Measurements from ENCODE around the gene MED1.
"Not testable (repeated sequence)": the region's sequence is repeated elsewhere in the genome, so short reads cannot be mapped to it uniquely, and the experiment has no call there.

MED1 gene

DNA sequence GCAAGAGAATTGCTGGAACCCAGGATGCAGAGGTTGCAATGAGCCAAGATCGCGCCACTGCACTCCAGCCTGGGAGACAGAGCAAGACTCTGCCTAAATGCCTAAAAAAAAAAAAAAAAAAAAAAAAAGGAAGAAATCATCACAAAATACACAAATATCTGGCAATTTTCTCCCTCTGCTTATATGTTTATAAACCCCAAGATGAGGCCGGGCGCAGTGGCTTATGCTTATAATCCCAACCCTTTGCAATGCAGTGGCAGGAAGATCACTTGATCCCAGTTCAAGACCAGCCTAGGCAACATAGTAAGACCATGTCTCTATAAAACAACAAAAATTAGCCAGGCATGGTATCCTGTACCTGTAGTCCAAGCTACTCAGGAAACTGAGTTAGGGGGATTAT is 21.5 kb downstream of the MED1 start:
- DNase-seq = no peak

DNA sequence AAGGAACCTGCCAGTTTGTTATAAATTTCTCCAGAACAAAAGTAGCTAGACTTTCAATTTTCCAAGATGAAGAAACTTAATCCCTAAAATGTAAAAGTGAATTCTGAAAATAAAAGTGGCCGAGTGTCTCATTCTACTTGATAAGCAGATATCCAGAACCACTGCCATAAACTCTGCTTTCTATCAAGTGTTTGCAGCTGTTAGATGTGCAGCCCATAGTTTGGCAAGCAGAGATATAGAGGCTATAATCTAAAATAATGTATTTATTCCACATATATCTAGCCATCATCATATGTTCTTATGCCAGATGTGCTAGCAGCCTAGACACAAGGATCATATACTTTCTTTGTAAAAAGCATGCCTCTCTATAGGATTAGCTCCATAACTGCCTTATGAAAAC is 34.9 kb downstream of the MED1 start:
- no peak for DNase-seq

DNA sequence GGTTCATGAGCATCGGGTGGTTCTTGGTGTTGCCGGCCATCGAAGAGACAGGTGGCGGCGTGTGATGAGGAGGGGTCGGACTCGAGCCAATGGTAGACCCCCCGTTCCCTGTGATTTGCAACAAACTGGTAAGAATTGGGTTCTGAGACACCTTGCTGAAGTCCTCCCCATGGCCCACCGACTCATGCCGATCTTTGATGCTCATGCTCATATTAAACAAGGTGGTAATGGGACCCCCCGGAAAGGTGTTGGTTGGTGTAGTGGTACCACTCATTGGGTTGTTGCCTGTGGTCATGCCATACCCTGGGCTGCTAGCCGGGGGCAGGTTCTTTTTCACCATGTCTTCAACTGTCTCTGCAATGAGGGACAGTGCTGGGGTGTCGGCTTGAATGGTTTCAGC is 40.8 kb downstream of the MED1 start:
- no peak for DNase-seq

DNA sequence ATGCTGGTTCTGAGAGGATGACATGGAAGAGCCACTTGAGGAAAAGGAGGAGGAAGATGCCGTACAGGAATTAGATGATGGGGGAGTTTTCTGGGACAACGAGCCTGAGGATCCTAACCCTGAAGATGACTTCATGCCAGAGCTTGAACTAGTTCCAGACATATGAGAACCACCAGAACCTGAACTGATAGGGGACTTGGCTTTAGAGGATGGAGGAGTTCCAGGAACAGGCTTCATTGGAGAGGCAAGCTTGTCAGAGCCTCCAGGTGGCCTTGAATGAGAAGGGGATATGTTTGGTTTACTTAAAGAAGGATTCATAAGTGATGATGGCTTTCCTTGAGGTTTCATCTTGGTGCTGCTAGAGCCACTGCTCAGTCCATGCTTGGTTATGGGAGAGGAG is 42.7 kb downstream of the MED1 start:
- DNase-seq = no peak

DNA sequence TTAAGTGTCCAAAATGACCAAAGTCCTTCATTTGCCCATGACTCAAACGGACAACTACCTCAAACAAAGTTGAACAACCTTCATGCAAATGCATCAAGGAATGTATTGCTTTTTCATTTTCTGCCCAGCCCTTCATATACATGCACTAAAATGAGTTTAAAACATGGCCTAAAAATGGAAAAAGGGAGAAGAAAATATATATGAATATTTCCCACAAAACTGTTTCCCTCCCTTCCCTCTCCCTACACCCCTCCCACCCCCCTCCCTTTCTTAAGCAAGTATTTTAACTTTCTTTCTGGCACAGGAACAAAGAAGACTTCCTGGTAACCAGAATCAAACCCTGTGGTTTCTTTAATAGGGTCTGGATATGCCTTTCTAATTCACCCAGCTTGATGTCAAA is 44.1 kb downstream of the MED1 start:
- no peak for DNase-seq

DNA sequence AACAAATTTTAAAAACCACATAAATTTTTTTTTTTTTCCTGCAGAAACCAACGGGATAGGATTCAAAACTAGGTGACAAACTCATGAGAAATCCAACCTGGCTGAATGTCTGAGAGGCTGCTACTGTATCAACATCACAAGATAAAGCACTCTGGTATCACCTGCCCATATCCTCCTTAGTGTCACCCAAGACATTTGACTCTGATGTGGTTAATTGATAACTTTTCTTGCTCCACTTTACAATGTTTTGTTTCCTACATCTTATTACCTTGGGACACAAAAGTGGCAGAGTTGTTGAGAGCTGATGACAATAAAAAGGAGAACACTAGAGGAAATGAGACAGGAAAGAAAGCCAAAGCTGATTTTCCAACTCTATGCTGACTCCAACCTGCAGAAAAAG is 45.6 kb downstream of the MED1 start:
- no peak for DNase-seq

DNA sequence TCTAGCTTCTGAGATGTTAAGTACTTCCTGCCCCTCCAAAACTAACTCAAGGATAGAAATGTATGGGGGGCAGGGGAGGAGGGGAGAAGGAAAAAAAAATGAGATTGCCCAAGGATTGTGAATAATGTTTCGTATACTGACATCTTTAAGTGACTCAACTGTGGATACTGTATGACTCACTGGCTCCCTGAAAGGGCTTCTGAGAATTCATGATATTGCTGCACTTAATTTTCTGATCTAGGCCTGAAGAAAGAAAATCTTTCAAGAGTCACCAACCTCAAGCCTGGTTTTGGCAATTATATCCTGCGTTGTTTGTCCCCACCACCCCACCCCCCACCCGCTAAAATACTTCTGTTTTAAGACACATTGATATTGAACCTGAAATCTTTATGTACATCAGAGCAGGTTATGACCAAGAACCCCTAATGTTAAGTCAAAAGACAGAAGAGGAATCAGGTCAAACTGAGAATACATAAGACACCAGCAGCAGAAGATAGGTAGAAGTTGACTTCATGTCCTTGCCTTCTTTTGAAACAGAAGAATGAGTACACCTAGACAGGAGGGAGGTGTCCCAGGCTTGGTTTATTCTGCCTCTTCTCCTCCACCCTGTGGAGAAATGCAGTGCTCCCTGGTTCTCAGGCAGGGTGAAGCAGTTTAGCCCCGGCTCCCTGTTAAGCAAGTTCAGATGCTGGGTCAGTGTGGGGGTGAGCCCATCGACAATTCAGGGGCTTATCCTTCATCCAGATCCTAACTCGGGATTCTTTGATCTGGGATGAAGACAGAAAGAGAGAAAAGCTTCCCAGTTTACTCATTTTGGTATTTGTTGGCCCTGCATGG is 46.3 kb downstream of the MED1 start:
- DNase-seq = peak; percentile 48 to 56

DNA sequence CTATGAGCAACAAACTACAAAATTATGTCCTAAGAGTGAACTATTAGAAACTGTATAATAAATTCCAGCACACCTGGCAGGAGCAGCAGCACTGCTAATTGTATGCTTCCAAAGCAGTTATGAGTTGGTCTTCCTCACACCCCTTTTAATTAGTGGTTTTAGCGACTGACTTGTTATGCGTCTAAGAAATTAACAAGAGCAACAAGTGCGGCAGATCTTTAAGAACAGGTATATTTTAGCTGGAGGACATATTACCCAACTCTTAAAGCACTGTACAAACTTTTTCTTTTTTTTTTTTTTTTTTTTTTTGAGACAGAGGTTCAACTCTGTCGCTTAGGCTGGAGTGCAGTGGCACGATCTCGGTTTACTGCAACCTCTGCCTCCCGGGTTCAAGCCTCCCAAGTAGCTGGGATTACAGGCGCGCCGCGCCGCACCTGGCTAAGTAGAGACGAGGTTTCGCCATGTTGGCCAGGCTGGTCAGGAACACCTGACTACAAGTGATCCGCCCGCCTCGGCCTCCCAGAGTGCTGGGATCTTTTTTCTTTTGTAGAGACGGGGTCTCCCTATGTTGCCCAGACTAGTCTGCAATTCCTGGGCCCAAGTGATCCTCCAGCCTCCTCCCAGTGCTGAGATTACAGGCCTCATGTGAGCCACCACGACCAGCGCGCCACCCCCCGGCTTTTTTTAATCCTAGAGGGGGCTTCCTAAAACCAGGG is 48.0 kb downstream of the MED1 start:
- no peak for DNase-seq

DNA sequence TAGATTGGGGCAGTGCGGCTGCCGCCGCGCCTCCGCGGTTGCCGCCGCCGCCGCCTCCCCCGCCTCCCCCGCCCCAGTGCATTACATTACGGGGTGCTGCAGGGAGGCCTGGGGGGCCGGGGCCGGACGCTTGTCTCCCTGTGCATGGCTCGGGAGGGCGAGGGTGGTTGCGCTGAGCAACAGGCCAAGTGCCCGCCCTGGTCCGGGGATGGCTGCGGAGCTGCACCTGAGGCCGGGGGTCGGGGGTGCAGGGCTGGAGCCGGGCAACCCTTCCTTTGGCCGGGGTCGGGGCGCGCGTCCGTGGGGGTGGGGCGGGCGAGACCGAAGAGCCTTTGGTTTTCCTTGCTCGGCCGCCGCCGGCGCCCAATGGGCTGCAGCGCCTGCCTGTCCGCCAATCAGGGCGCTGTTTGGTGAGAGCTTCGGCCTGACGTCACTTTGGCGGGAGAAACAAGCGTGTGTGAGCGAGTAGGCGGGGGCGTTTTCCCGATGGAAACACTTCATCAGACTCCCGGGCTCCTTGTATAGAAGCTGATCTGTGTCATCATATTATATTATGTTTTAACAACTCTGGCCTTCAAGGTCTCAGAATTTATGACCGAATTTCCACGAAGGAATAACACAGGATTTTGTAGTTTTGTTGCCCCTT is 48.7 kb downstream of the MED1 start:
- peak; percentile 93 for DNase-seq

DNA sequence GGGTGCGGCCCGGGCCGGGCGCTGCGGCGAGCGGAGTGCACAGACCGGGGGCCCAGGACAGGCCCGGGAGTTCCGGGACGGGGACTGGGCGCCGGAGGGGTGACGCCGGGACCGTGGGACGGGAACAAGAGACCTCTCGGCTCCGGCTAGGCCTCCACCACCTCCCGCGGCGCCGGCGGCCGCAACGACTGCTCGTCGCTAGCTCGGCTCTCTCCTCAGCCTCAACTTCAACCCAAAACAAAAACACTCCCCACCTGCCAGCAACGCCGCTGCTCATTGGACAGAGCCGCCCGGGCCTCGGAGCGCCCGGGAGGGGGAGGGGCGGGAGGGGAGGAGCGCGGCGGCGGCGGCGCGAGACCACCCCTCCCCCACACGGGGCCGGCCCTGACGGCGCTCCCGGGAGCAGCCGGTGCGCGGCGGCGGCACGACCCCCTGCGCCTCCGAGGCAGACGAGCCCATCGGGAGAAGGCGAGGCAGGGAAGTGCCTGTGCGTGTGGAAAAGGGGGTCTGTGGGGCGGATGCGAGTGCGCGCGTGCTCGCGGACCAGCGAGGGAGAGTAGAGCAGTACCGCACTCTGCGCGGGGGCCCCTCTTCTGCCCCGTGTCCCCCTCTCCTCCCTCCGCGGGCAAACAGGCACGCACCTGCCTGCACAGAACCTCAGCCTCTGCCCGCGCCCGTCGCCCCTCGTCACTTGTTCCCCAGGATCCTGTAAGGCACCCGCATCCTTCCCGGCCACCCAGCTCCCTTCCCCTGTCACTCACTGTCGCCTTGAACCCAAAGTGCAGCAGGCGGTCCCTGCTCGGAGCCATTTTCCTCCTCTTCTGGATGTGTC is 49.4 kb downstream of the MED1 start, which contains the start of gene FBXL20:
Gene FBXL20, minus strand, starts transcription at position 215 of the 832 bp plus-strand sequence. CDS start 224 bp downstream, outside the sequence.
- DNase-seq = peak; percentile 78

DNA sequence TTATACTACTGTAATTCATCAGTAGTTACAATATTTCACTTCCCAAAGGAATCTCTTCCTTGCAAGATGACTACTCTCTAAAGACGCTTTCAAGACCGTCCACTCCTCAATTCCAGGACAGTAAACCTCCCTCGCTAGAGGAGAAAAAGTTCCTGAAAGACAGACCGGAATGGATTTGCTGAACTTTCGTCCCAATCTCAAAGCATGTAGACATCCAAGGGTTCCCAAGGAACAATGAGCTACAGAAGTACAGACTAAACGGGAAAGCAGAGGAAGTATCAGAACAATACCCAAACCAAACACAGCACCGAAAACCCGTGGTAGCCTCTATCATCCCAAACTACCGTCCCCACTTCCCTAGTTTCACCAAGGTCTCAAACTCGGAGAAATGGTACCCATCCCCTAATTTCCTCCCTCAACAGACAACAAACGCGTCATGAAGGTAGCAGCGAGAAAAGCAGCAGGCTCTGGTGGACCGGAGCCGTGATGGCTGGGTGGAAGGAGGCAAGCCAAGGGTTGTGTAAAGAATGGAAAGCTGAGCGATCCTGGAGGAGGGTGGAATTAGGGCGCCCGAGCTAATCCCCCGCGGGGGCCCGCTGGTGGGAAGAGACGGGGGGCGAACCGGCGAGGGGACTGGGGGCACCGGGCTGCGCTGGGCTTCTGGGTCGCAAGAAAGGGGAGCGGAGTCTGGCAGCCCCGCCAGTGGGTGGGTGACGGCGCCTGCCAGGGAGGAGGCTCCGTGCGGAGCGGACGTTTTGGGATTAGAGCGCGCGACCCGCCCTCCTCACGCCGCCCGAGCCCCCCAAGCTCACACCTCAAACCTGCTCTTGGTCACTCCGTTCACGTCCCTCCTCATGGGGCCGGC is 50.3 kb downstream of the MED1 start:
- DNase-seq = peak in 1 of 2 experiments; percentile 11

DNA sequence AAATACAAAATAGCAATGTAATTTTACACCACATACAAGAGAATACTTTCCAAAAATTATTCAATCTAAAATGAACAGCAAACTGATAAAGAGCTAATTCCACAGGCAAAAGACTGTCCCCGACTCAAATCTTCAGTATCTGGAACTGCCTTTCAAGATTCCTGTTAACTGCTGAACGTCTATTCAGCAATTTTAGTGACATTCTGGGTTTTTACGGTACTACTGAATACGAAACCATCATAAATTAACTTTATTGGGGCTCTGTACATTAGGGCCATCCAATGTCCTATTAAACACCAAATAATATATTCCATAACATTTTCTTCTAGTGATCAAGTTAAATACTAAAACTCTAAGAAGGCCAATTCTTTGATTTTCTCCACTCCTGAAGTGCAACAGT is 51.3 kb downstream of the MED1 start:
- DNase-seq = no peak

DNA sequence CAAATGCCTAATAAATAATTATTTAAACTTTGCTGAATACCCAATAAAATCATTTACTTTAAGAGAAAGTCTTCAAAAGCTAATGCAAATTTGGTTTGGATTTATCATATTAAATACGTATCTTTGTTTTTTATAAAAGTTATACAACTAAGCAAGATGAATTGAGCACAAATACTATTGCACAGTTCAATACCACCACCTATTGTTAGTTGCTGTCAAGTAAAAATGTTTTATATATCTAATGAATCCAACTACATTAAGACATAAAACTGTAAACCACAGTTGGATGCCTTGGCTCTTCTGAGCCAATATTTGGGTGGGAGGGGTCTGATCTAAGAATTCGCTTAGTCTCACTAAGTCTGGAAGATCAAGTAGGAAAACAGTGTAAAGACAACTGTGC is 57.3 kb downstream of the MED1 start:
- DNase-seq = peak; percentile 33 to 43

DNA sequence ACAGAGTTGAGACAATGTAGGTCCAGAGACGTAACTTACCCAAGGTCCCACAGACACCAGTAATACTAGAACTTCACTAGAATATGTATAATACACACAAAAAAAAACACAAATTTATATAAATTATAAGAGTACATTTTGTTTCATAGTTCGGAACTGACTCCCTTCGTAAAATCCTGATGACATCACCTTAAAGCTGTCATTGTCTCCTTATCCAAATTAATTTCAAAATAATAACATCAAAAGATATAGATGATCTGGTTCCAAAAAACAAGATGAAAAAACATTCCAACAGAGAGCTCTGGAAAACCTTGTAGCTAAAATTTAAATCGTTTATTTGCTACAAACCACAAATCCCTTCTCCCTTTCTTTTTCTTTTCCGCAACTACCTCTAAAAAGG is 59.6 kb downstream of the MED1 start:
- DNase-seq = no peak

DNA sequence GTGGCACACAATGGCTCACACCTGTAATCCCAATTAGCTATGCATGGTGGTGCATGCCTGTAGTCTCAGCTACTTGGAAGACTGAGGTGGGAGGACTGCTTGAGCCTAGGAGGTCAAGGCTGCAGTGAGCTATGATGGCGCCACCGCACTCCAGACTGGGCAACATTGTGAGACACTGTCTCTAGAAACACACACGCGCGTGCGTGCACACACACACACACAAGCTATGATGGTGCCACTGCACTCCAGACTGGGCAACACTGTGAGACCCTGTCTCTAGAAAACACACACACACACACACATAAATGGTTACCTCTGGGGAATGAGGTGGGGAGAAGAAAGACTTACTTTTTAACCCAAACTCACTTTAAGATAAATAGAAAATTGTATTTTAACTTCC is 66.0 kb downstream of the MED1 start:
- no peak for DNase-seq

DNA sequence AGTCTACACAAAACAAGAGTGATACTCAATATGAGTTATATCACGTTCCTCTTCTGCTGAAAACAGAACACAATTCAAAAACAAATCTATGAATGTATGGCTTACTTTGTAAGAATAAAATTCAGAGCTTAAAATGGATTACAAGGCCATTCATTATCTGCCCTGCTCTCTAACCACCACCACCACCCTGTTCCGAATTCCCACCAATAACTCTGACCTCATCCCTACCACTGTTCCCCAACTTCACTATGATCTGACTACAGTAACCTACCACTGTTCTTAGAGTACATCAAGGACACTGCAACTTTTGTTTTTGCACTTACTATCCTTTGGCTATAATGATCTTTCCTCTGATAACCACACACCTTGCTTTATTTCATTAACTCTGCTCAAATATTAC is 70.9 kb downstream of the MED1 start:
- DNase-seq = no peak

DNA sequence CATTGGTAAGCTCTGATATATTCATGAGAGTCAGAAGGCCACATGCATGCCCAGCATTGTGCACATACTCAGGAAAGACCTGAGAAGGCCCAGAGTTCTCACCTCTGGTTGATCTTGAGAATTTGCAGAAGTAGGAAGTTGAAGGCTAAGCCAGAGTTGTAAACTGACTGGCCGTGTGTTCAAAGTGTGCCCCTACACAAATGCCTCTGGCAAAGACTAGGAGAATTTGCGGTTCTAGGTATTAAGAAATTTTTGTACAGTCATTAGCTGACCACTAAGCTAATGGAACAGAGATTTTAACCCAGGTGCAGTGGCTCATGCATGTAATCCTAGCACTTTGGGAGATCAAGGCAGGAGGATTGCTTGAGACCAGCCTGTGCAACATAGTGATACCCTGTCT is 74.6 kb downstream of the MED1 start:
- DNase-seq = peak; percentile 34 to 59

DNA sequence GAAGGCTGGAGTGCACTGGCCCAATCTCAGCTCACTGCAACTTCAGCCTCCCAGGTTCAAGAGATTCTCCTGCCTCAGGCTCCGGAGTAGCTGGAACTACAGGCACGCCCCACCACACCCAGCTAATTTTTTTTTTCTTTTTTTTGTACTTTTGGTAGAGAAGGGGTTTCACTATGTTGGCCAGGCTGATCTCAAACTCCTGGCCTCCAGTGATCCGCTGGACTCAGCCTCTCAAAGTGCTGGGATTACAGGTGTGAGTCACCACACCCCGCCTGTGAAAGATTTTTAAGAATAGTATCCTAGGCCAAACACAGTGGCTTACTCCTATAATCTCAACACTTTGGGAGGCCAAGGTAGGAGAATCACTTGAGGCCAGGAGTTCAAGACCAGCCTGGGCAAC is 83.3 kb downstream of the MED1 start:
- DNase-seq = not testable (repeated sequence)

DNA sequence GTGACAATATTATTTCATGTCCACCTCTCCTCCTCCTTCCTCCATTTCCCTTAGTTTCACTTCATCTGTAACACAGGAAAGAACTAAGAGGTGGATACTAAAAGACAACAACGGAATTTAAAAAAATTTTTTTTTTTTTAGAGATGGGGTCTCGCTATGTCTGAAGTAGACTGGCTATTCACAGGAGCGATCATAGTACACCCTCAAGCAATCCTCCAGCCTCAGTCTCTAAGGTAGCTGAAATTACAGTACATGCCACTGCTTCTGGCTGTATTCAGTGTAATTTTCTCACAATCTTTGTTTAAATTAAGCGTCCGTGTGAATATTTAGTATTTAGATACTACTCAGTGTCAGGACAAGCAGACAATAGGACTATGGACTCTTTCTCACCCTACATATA is 85.2 kb downstream of the MED1 start:
- no peak for DNase-seq

DNA sequence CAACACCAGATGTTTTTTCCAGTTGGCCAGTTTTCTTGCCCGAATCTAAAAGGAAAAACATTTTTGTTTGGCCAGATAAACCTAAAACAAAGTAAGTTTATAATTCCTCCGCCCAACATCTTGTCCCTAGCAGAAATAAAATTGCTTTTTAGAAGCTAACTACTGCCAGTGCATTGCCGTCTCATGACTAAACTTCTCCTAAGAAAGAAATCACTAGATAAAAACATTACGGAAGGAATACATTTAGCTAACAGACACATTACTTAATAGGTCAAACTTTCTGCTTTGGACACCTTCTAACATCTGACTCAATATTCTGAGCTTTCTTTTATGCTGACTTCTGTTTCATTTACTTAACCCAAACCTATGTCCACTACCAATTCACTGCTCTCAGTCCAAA is 85.8 kb downstream of the MED1 start:
- no peak for DNase-seq

DNA sequence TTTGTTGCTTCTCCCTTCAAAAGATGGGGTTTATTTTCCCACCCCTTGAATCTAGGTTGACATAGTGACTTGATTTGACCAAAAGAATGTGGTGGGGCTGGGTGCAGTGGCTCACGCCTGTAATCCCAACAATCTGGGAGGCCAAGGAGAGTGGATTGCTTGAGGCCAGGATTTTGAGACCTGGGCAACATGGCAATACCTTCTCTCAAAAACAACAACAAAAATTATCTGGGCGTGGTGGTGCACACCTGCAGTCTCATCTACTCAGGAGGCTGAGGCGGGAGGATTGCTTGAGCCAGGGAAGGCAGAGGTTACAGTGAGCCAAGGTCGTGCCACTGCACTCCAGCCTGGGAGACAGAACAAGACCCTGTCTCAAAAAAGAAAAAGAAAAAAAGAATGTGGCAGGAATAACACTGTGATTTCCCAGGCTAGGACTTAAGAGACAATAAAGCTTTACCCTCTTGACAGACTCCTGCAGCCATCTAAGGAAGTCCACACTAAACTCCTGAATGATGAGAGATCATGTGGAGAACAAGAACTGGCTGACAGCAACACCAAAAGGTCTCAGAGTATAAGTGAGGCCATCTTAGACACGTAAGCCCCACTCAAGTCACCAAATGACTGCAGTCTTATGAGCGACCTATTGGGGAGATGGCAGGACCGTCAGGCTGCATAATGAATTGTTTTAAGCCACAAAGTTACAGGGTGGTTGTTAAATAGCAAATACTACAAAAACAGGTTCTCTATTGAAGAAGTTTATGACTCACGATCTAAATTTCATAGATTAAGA is 86.6 kb downstream of the MED1 start:
- no peak for DNase-seq

Data from AML-193 (cell line).